Loucy (cell line): ENCODE data around the gene TMPRSS6.

ENCODE experiments used
- H2AFZ ChIP-seq: fragments of 200-600 bp; sonication (generic); 2 replicates; pipeline ENCODE4 v1.6.0; 2016; ENCODE audit warnings: antibody characterized with exemption, mild to moderate bottlenecking, low read length, moderate library complexity
- H3F3A ChIP-seq: fragments of 200-600 bp; 2 replicates; pipeline ENCODE4 v1.6.0; 2016; ENCODE audit warnings: antibody characterized with exemption, low read depth, mild to moderate bottlenecking
- H3K27me3 ChIP-seq: fragments of 200-600 bp; sonication (generic); 2 replicates; pipeline ENCODE4 v1.6.1; 2014; ENCODE audit warnings: low read length, mild to moderate bottlenecking; ENCODE audit not compliant: insufficient read depth, poor library complexity, severe bottlenecking
- H3K36me3 ChIP-seq: fragments of 200-600 bp; sonication (generic); 2 replicates; pipeline ENCODE4 v1.6.1; 2016; ENCODE audit warnings: low read length; ENCODE audit not compliant: insufficient read depth
- H3K4me1 ChIP-seq: fragments of 200-600 bp; sonication (generic); 2 replicates; pipeline ENCODE4 v1.5.1; 2014; ENCODE audit warnings: low read length, mild to moderate bottlenecking; ENCODE audit not compliant: insufficient read depth, poor library complexity, severe bottlenecking
- H3K4me2 ChIP-seq: fragments of 200-600 bp; sonication (generic); 2 replicates; pipeline ENCODE4 v1.6.0; 2014; ENCODE audit warnings: antibody characterized with exemption, low read length, low read depth, mild to moderate bottlenecking; ENCODE audit not compliant: poor library complexity, severe bottlenecking
- H3K4me3 ChIP-seq: fragments of 200-600 bp; sonication (generic); 2 replicates; pipeline ENCODE4 v1.5.1; 2014; ENCODE audit warnings: low read length, mild to moderate bottlenecking, mixed read lengths; ENCODE audit not compliant: poor library complexity, severe bottlenecking
- H3K79me2 ChIP-seq: fragments of 200-600 bp; sonication (generic); 2 replicates; pipeline ENCODE4 v1.6.1; 2014; ENCODE audit warnings: low read length; ENCODE audit not compliant: insufficient read depth
- H3K9ac ChIP-seq: fragments of 200-600 bp; sonication (generic); 2 replicates; pipeline ENCODE4 v1.6.0; 2014; ENCODE audit warnings: mild to moderate bottlenecking, low read depth, low read length, moderate library complexity; ENCODE audit not compliant: poor library complexity, severe bottlenecking
- H3K9me2 ChIP-seq: fragments of 200-600 bp; sonication (generic); replicated peaks from 2 replicates; pipeline ENCODE4 v1.6.1; 2016; ENCODE audit warnings: low read depth, low read length, mixed read lengths
- H3K9me3 ChIP-seq: fragments of 200-600 bp; sonication (generic); 2 replicates; pipeline ENCODE4 v1.6.1; 2014; ENCODE audit warnings: mild to moderate bottlenecking, antibody characterized with exemption, low read length, low read depth; ENCODE audit not compliant: insufficient read depth
- H4K20me1 ChIP-seq: fragments of 200-600 bp; sonication (generic); 2 replicates; pipeline ENCODE4 v1.6.0; 2014; ENCODE audit warnings: antibody characterized with exemption, low read length, mild to moderate bottlenecking; ENCODE audit not compliant: insufficient read depth, poor library complexity, severe bottlenecking
- CTCF ChIP-seq: fragments of 200-600 bp; sonication (generic); conservative IDR thresholded peaks from 2 replicates; pipeline ENCODE4 v1.5.1; 2014; ENCODE audit warnings: mild to moderate bottlenecking, antibody characterized with exemption, low read length
- EZH2phosphoT487 ChIP-seq: fragments of 200-600 bp; IDR thresholded peaks from 2 replicates; pipeline ENCODE4 v1.6.1; 2018; ENCODE audit warnings: antibody characterized with exemption, mild to moderate bottlenecking, moderate library complexity, borderline replicate concordance

TMPRSS6 gene

GRCh38 chr22:37156686-37157435, 47.3 kb upstream of the TMPRSS6 start:
- no peak overlapping the region for H3K9ac ChIP-seq
- H3K4me1 ChIP-seq: peaks cover 8% of the 10 kb centered on the region

GRCh38 chr22:37155971-37156370, 46.5 kb upstream of the TMPRSS6 start:
- Histone ChIP-seq H2AFZ (no peak overlapping the region), H4K20me1 (no peaks in the 10 kb centered on the region), H3K36me3 (no peaks in the 10 kb centered on the region), H3K9me3 (no peaks in the 10 kb centered on the region), H3K27me3 (no peaks in the 10 kb centered on the region), H3K9ac (no peak overlapping the region), H3K4me2 (no peak overlapping the region), H3K4me3 (no peak overlapping the region), H3K9me2 (no peaks in the 10 kb centered on the region), H3K4me1 (peaks cover 6% of the 10 kb centered on the region), H3F3A (no peaks in the 10 kb centered on the region), H3K79me2 (no peaks in the 10 kb centered on the region)
- TF ChIP-seq CTCF (no peak), EZH2phosphoT487 (no peak)

More at GRCh38 chr22:37156686-37157435, 47.3 kb upstream of the TMPRSS6 start:
- no peak overlapping the region for H3K4me3 ChIP-seq
- H2AFZ ChIP-seq: no peak overlapping the region
- H4K20me1 ChIP-seq: no peaks in the 10 kb centered on the region
- H3K4me2 ChIP-seq: no peak overlapping the region
- H3F3A ChIP-seq: no peaks in the 10 kb centered on the region
- H3K36me3 ChIP-seq: no peaks in the 10 kb centered on the region
- H3K9me3 ChIP-seq: no peaks in the 10 kb centered on the region
- no peaks in the 10 kb centered on the region for H3K79me2 ChIP-seq
- H3K9me2 ChIP-seq: no peaks in the 10 kb centered on the region
- H3K27me3 ChIP-seq: no peaks in the 10 kb centered on the region
- no peak for TF ChIP-seq EZH2phosphoT487
- TF ChIP-seq CTCF: no peak

GRCh38 chr22:37154925-37155712, 45.6 kb upstream of the TMPRSS6 start:
- peaks cover 10% of the 10 kb centered on the region for H3K4me1 ChIP-seq
- no peak overlapping the region for H2AFZ ChIP-seq
- H3K9me2 ChIP-seq: no peaks in the 10 kb centered on the region
- no peak overlapping the region for H3K9ac ChIP-seq
- no peaks in the 10 kb centered on the region for H3K27me3 ChIP-seq
- H4K20me1 ChIP-seq: no peaks in the 10 kb centered on the region
- TF ChIP-seq EZH2phosphoT487: no peak
- TF ChIP-seq CTCF: no peak
- no peaks in the 10 kb centered on the region for H3K36me3 ChIP-seq
- no peaks in the 10 kb centered on the region for H3K79me2 ChIP-seq
- no peak overlapping the region for H3K4me2 ChIP-seq
- H3K4me3 ChIP-seq: no peak overlapping the region
- H3K9me3 ChIP-seq: no peaks in the 10 kb centered on the region
- no peaks in the 10 kb centered on the region for H3F3A ChIP-seq
